HS-5 (cell line): Measurements from ENCODE around the gene IFRD2.
"Not testable (repeated sequence)": the region's sequence is repeated elsewhere in the genome, so short reads cannot be mapped to it uniquely, and the experiment has no call there.

Experiments
- DNase-seq: peaks from one replicate; pipeline ENCODE4 v3.0.0-alpha.2; 2012; ENCODE audit warnings: low read depth

IFRD2 gene

GRCh38 chr3:50251220-50251619 is 41.0 kb downstream of the IFRD2 start:
- DNase-seq, result no peak

GRCh38 chr3:50250514-50250913 is 41.7 kb downstream of the IFRD2 start:
- no peak for DNase-seq

GRCh38 chr3:50249457-50249856 is 42.8 kb downstream of the IFRD2 start:
- DNase-seq, result no peak

- DNase-seq, result no peak
Measured at GRCh38 chr3:50248387-50248786, 43.8 kb downstream of the IFRD2 start.

GRCh38 chr3:50246517-50246954 is 45.7 kb downstream of the IFRD2 start:
- peak; percentile 92 for DNase-seq

GRCh38 chr3:50245831-50246516 is 46.3 kb downstream of the IFRD2 start:
- DNase-seq, result no peak

- no peak for DNase-seq
Measured at GRCh38 chr3:50245251-50245745, 46.9 kb downstream of the IFRD2 start.

- not testable (repeated sequence) for DNase-seq
Measured at GRCh38 chr3:50244813-50245212, 47.4 kb downstream of the IFRD2 start.

GRCh38 chr3:50243543-50243895 is 48.7 kb downstream of the IFRD2 start:
- no peak for DNase-seq

- DNase-seq, result no peak
Measured at GRCh38 chr3:50242851-50243542, 49.2 kb downstream of the IFRD2 start.

GRCh38 chr3:50242381-50242770 is 49.9 kb downstream of the IFRD2 start:
- no peak for DNase-seq

GRCh38 chr3:50241713-50242380 is 50.4 kb downstream of the IFRD2 start:
- no peak for DNase-seq

GRCh38 chr3:50241163-50241562 is 51.1 kb downstream of the IFRD2 start:
- no peak for DNase-seq

- DNase-seq, result no peak
Measured at GRCh38 chr3:50239649-50240048, 52.6 kb downstream of the IFRD2 start.

- DNase-seq, result no peak
Measured at GRCh38 chr3:50238549-50239026, 53.6 kb downstream of the IFRD2 start.

GRCh38 chr3:50237754-50238548 is 54.3 kb downstream of the IFRD2 start:
- DNase-seq, result no peak
